GM10847 (cell line): Measurements from ENCODE around the gene ARHGEF19.

Source experiments
- POLR2A ChIP-seq: IDR thresholded peaks from 2 replicates; pipeline ENCODE4 v1.6.1; 2011; ENCODE audit not compliant: insufficient read length; ENCODE audit errors: extremely low read depth

The ARHGEF19 gene

GRCh38 chr1:16152481-16153087, 59.9 kb downstream of the ARHGEF19 start:
- no peak for TF ChIP-seq POLR2A

- TF ChIP-seq POLR2A, result no peak
Measured at GRCh38 chr1:16151995-16152384, 60.5 kb downstream of the ARHGEF19 start.

- no peak for TF ChIP-seq POLR2A
Measured at GRCh38 chr1:16151196-16151994, 61.1 kb downstream of the ARHGEF19 start.

- TF ChIP-seq POLR2A, result no peak
Measured at GRCh38 chr1:16150508-16150907, 61.9 kb downstream of the ARHGEF19 start.

- no peak for TF ChIP-seq POLR2A
Measured at GRCh38 chr1:16149702-16150488, 62.6 kb downstream of the ARHGEF19 start.

GRCh38 chr1:16149146-16149545, 63.3 kb downstream of the ARHGEF19 start:
- TF ChIP-seq POLR2A, result no peak

GRCh38 chr1:16148329-16149092, 63.9 kb downstream of the ARHGEF19 start:
- no peak for TF ChIP-seq POLR2A
